ENCODE measurements around the gene IGLL1.
"Not testable (repeated sequence)": the region's sequence is repeated elsewhere in the genome, so short reads cannot be mapped to it uniquely, and the experiment has no call there.

The IGLL1 gene

GRCh38 chr22:23542933-23543332 lies 37.2 kb downstream of the IGLL1 start:
- no peaks in the 10 kb centered on the region for H3K36me3 ChIP-seq (ENCODE audit: control insufficient read depth in 2 of 2, insufficient read depth in 2 of 2, low read length in 2 of 2)
- H3K9ac ChIP-seq (ENCODE audit: low read depth in 1 of 2, low read length in 2 of 2), result no peak overlapping the region
- H3K27me3 ChIP-seq (ENCODE audit: control insufficient read depth in 2 of 2, insufficient read depth in 2 of 2, low read length in 2 of 2), result no peaks in the 10 kb centered on the region
- H3K4me3 ChIP-seq (ENCODE audit: low read length in 2 of 2), result no peak overlapping the region
- peaks cover 0 to 6% of the 10 kb centered on the region in 2 donors for H3K4me1 ChIP-seq (ENCODE audit: control insufficient read depth in 2 of 2, insufficient read depth in 2 of 2, low read length in 2 of 2)
- no peaks in the 10 kb centered on the region for H3K9me3 ChIP-seq (ENCODE audit: control insufficient read depth in 2 of 2, low read length in 2 of 2)
- no peak overlapping the region for H3K27ac ChIP-seq (ENCODE audit: low read depth in 2 of 2, low read length in 2 of 2)

DNA sequence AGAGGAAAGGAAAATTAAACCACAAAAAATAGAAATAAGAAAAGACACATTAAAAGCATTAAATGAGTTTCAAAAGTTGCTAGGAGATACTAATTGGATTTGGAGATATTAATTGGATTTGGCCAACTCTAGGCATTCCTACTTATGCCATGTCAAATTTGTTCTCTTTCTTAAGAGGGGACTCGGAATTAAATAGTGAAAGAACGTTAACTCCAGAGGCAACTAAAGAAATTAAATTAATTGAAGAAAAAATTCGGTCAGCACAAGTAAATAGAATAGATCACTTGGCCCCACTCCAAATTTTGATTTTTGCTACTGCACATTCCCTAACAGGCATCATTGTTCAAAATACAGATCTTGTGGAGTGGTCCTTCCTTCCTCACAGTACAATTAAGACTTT lies 37.7 kb downstream of the IGLL1 start:
- H3K36me3 ChIP-seq (ENCODE audit: control insufficient read depth in 2 of 2, insufficient read depth in 2 of 2, low read length in 2 of 2); H3K4me3 ChIP-seq (ENCODE audit: low read length in 2 of 2); H3K27me3 ChIP-seq (ENCODE audit: control insufficient read depth in 2 of 2, insufficient read depth in 2 of 2, low read length in 2 of 2); H3K9ac ChIP-seq (ENCODE audit: low read depth in 1 of 2, low read length in 2 of 2); H3K27ac ChIP-seq (ENCODE audit: low read depth in 2 of 2, low read length in 2 of 2); H3K9me3 ChIP-seq (ENCODE audit: control insufficient read depth in 2 of 2, low read length in 2 of 2): not testable (repeated sequence)
- H3K4me1 ChIP-seq (ENCODE audit: control insufficient read depth in 2 of 2, insufficient read depth in 2 of 2, low read length in 2 of 2), result peaks cover 0 to 11% of the 10 kb centered on the region in 2 donors

GRCh38 chr22:23541849-23542281 lies 38.2 kb downstream of the IGLL1 start:
- H3K9ac ChIP-seq (ENCODE audit: low read depth in 1 of 2, low read length in 2 of 2); H3K9me3 ChIP-seq (ENCODE audit: control insufficient read depth in 2 of 2, low read length in 2 of 2); H3K36me3 ChIP-seq (ENCODE audit: control insufficient read depth in 2 of 2, insufficient read depth in 2 of 2, low read length in 2 of 2); H3K4me3 ChIP-seq (ENCODE audit: low read length in 2 of 2); H3K27ac ChIP-seq (ENCODE audit: low read depth in 2 of 2, low read length in 2 of 2); H3K27me3 ChIP-seq (ENCODE audit: control insufficient read depth in 2 of 2, insufficient read depth in 2 of 2, low read length in 2 of 2): not testable (repeated sequence)
- H3K4me1 ChIP-seq (ENCODE audit: control insufficient read depth in 2 of 2, insufficient read depth in 2 of 2, low read length in 2 of 2), result peaks cover 0 to 16% of the 10 kb centered on the region in 2 donors

DNA sequence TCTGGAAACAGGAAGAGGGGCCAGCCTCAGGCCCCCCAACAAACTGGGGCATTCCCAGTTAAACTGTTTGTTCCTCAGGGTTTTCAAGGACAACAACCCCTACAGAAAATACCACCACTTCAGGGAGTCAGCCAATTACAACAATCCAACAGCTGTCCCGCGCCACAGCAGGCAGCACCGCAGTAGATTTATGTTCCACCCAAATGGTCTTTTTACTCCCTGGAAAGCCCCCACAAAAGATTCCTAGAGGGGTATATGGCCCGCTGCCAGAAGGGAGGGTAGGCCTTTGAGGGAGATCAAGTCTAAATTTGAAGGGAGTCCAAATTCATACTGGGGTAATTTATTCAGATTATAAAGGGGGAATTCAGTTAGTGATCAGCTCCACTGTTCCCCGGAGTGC lies 39.3 kb downstream of the IGLL1 start:
- H3K9ac ChIP-seq (ENCODE audit: low read depth in 1 of 2, low read length in 2 of 2); H3K9me3 ChIP-seq (ENCODE audit: control insufficient read depth in 2 of 2, low read length in 2 of 2); H3K27ac ChIP-seq (ENCODE audit: low read depth in 2 of 2, low read length in 2 of 2); H3K36me3 ChIP-seq (ENCODE audit: control insufficient read depth in 2 of 2, insufficient read depth in 2 of 2, low read length in 2 of 2); H3K4me3 ChIP-seq (ENCODE audit: low read length in 2 of 2); H3K27me3 ChIP-seq (ENCODE audit: control insufficient read depth in 2 of 2, insufficient read depth in 2 of 2, low read length in 2 of 2): not testable (repeated sequence)
- H3K4me1 ChIP-seq (ENCODE audit: control insufficient read depth in 2 of 2, insufficient read depth in 2 of 2, low read length in 2 of 2), result peaks cover under 1 to 19% of the 10 kb centered on the region in 2 donors

GRCh38 chr22:23539839-23540198 lies 40.3 kb downstream of the IGLL1 start:
- H3K4me3 ChIP-seq (ENCODE audit: low read length in 2 of 2); H3K36me3 ChIP-seq (ENCODE audit: control insufficient read depth in 2 of 2, insufficient read depth in 2 of 2, low read length in 2 of 2); H3K27ac ChIP-seq (ENCODE audit: low read depth in 2 of 2, low read length in 2 of 2); H3K9ac ChIP-seq (ENCODE audit: low read depth in 1 of 2, low read length in 2 of 2); H3K27me3 ChIP-seq (ENCODE audit: control insufficient read depth in 2 of 2, insufficient read depth in 2 of 2, low read length in 2 of 2); H3K9me3 ChIP-seq (ENCODE audit: control insufficient read depth in 2 of 2, low read length in 2 of 2): not testable (repeated sequence)
- peaks cover 11 to 29% of the 10 kb centered on the region in 2 donors for H3K4me1 ChIP-seq (ENCODE audit: control insufficient read depth in 2 of 2, insufficient read depth in 2 of 2, low read length in 2 of 2)

DNA sequence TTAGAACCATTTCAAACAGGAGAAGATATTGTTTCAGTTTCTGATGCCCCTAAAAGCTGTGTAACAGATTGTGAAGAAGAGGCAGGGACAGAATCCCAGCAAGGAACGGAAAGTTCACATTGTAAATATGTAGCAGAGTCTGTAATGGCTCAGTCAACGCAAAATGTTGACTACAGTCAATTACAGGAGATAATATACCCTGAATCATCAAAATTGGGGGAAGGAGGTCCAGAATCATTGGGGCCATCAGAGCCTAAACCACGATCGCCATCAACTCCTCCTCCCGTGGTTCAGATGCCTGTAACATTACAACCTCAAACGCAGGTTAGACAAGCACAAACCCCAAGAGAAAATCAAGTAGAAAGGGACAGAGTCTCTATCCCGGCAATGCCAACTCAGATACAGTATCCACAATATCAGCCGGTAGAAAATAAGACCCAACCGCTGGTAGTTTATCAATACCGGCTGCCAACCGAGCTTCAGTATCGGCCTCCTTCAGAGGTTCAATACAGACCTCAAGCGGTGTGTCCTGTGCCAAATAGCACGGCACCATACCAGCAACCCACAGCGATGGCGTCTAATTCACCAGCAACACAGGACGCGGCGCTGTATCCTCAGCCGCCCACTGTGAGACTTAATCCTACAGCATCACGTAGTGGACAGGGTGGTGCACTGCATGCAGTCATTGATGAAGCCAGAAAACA lies 40.8 kb downstream of the IGLL1 start:
- Histone ChIP-seq H3K9me3 (ENCODE audit: control insufficient read depth in 2 of 2, low read length in 2 of 2) (no peaks in the 10 kb centered on the region), H3K4me1 (ENCODE audit: control insufficient read depth in 2 of 2, insufficient read depth in 2 of 2, low read length in 2 of 2) (peaks cover 14 to 34% of the 10 kb centered on the region in 2 donors), H3K27me3 (ENCODE audit: control insufficient read depth in 2 of 2, insufficient read depth in 2 of 2, low read length in 2 of 2) (no peaks in the 10 kb centered on the region), H3K27ac (ENCODE audit: low read depth in 2 of 2, low read length in 2 of 2) (peak overlapping the region; percentile 73 to 75), H3K36me3 (ENCODE audit: control insufficient read depth in 2 of 2, insufficient read depth in 2 of 2, low read length in 2 of 2) (no peaks in the 10 kb centered on the region), H3K4me3 (ENCODE audit: low read length in 2 of 2) (peak overlapping the region; percentile 48 to 58), H3K9ac (ENCODE audit: low read depth in 1 of 2, low read length in 2 of 2) (peak overlapping the region; percentile 27 to 60)

DNA sequence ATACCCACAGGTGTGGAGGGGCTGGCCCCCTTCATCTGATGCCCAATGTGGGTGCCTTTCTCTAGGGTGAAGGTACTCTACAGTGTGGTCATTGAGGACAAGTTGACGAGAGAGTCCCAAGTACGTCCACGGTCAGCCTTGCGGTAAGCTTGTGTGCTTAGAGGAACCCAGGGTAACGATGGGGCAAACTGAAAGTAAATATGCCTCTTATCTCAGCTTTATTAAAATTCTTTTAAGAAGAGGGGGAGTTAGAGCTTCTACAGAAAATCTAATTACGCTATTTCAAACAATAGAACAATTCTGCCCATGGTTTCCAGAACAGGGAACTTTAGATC lies 41.4 kb downstream of the IGLL1 start:
- Histone ChIP-seq H3K27ac (ENCODE audit: low read depth in 2 of 2, low read length in 2 of 2) (peak overlapping the region; percentile 73 to 75), H3K4me3 (ENCODE audit: low read length in 2 of 2) (peak overlapping the region in 1 of 2 donors; percentile 37), H3K4me1 (ENCODE audit: control insufficient read depth in 2 of 2, insufficient read depth in 2 of 2, low read length in 2 of 2) (peaks cover 16 to 38% of the 10 kb centered on the region in 2 donors)
- not testable (repeated sequence) for H3K9me3 ChIP-seq (ENCODE audit: control insufficient read depth in 2 of 2, low read length in 2 of 2); H3K36me3 ChIP-seq (ENCODE audit: control insufficient read depth in 2 of 2, insufficient read depth in 2 of 2, low read length in 2 of 2); H3K9ac ChIP-seq (ENCODE audit: low read depth in 1 of 2, low read length in 2 of 2); H3K27me3 ChIP-seq (ENCODE audit: control insufficient read depth in 2 of 2, insufficient read depth in 2 of 2, low read length in 2 of 2)

- H3K4me3 ChIP-seq (ENCODE audit: low read length in 2 of 2), result peak overlapping the region in 1 of 2 donors; percentile 37
- H3K9me3 ChIP-seq (ENCODE audit: control insufficient read depth in 2 of 2, low read length in 2 of 2); H3K36me3 ChIP-seq (ENCODE audit: control insufficient read depth in 2 of 2, insufficient read depth in 2 of 2, low read length in 2 of 2); H3K27me3 ChIP-seq (ENCODE audit: control insufficient read depth in 2 of 2, insufficient read depth in 2 of 2, low read length in 2 of 2): not testable (repeated sequence)
- peaks cover 20 to 44% of the 10 kb centered on the region in 2 donors for H3K4me1 ChIP-seq (ENCODE audit: control insufficient read depth in 2 of 2, insufficient read depth in 2 of 2, low read length in 2 of 2)
- H3K9ac ChIP-seq (ENCODE audit: low read depth in 1 of 2, low read length in 2 of 2), result peak overlapping the region in 1 of 2 donors; percentile 41
- peak overlapping the region; percentile 26 to 73 for H3K27ac ChIP-seq (ENCODE audit: low read depth in 2 of 2, low read length in 2 of 2)
These were observed 42.0 kb downstream of the IGLL1 start for GRCh38 chr22:23537830-23538695.

- no peaks in the 10 kb centered on the region for H3K36me3 ChIP-seq (ENCODE audit: control insufficient read depth in 2 of 2, insufficient read depth in 2 of 2, low read length in 2 of 2)
- H3K27ac ChIP-seq (ENCODE audit: low read depth in 2 of 2, low read length in 2 of 2), result peak overlapping the region; percentile 28 to 78
- H3K27me3 ChIP-seq (ENCODE audit: control insufficient read depth in 2 of 2, insufficient read depth in 2 of 2, low read length in 2 of 2), result no peaks in the 10 kb centered on the region
- no peaks in the 10 kb centered on the region for H3K9me3 ChIP-seq (ENCODE audit: control insufficient read depth in 2 of 2, low read length in 2 of 2)
- H3K9ac ChIP-seq (ENCODE audit: low read depth in 1 of 2, low read length in 2 of 2), result no peak overlapping the region
- peaks cover 22 to 45% of the 10 kb centered on the region in 2 donors for H3K4me1 ChIP-seq (ENCODE audit: control insufficient read depth in 2 of 2, insufficient read depth in 2 of 2, low read length in 2 of 2)
- no peak overlapping the region for H3K4me3 ChIP-seq (ENCODE audit: low read length in 2 of 2)
These were observed 42.7 kb downstream of the IGLL1 start for GRCh38 chr22:23537416-23537815.

GRCh38 chr22:23536821-23537345 lies 43.2 kb downstream of the IGLL1 start:
- H3K9ac ChIP-seq (ENCODE audit: low read depth in 1 of 2, low read length in 2 of 2), result no peak overlapping the region
- H3K9me3 ChIP-seq (ENCODE audit: control insufficient read depth in 2 of 2, low read length in 2 of 2), result no peaks in the 10 kb centered on the region
- no peaks in the 10 kb centered on the region for H3K36me3 ChIP-seq (ENCODE audit: control insufficient read depth in 2 of 2, insufficient read depth in 2 of 2, low read length in 2 of 2)
- H3K4me3 ChIP-seq (ENCODE audit: low read length in 2 of 2), result no peak overlapping the region
- H3K27me3 ChIP-seq (ENCODE audit: control insufficient read depth in 2 of 2, insufficient read depth in 2 of 2, low read length in 2 of 2), result no peaks in the 10 kb centered on the region
- peak overlapping the region; percentile 28 to 78 for H3K27ac ChIP-seq (ENCODE audit: low read depth in 2 of 2, low read length in 2 of 2)
- peaks cover 22 to 45% of the 10 kb centered on the region in 2 donors for H3K4me1 ChIP-seq (ENCODE audit: control insufficient read depth in 2 of 2, insufficient read depth in 2 of 2, low read length in 2 of 2)
